Activated B cell treated with CpG ODN at 0.5 μM for 24 hours (primary cell): Measurements from ENCODE around the gene ARHGAP35. TPM values are rescaled to one million over a fixed set of nuclear protein-coding genes. Genes with fewer than 3 reads are reported as not detected.
A peak's percentile ranks its signal among the peaks of the same experiment; 100 is the strongest.

Source experiments
- ATAC-seq: fragments of 200-7000 bp; cut with Tn5 transposase; one replicate; pipeline ENCODE4 v1.10.0; 2021; ENCODE audit warnings: low read depth, mild to moderate bottlenecking, moderate library complexity
- CTCF ChIA-PET: fragments of 350-600 bp; sonication (Branson Sonifier 250); formaldehyde crosslinking; loops from one replicate; lab custom pipeline; 2021; ENCODE audit warnings: antibody characterized with exemption; lab: Charles Lee
- POLR2A ChIA-PET: fragments of 350-600 bp; sonication (Branson Sonifier 250); formaldehyde crosslinking; loops from one replicate; lab custom pipeline; 2021; ENCODE audit warnings: antibody characterized with exemption; lab: Charles Lee
- DNase-seq: peaks from one replicate; pipeline ENCODE4 v3.0.0; 2022
- H3K27ac Mint-ChIP-seq: one replicate; pipeline ENCODE4 v1.8.0; 2020; ENCODE audit warnings: mixed read lengths
- H3K27me3 Mint-ChIP-seq: one replicate; pipeline ENCODE4 v1.8.0; 2021; ENCODE audit warnings: mixed read lengths
- H3K36me3 Mint-ChIP-seq: one replicate; pipeline ENCODE4 v1.8.0; 2021; ENCODE audit warnings: low read depth, mixed read lengths
- H3K4me1 Mint-ChIP-seq: one replicate; pipeline ENCODE4 v1.8.0; 2021; ENCODE audit warnings: mixed read lengths
- H3K4me3 Mint-ChIP-seq: one replicate; pipeline ENCODE4 v1.8.0; 2020; ENCODE audit warnings: mild to moderate bottlenecking, mixed read lengths
- H3K9me3 Mint-ChIP-seq: one replicate; pipeline ENCODE4 v1.8.0; 2020; ENCODE audit warnings: mixed read lengths
- CTCF ChIP-seq: fragments of 200-600 bp; IDR thresholded peaks from one replicate; pipeline ENCODE4 v1.8.0; 2022; ENCODE audit warnings: antibody characterized with exemption, mild to moderate bottlenecking
- intact Hi-C: fragments of 100-400 bp; cut with micrococcal nuclease; formaldehyde crosslinking; loops from one replicate; pipeline ENCODE4 v1.15.1; 2024
- total RNA-seq: library from RNA; stranded (reverse); gene quantifications from 2 replicates; pipeline ENCODE4 v1.2.3, GENCODE V29; 2022

The ARHGAP35 gene
- total RNA-seq, 1 donor from 2014 or later: 25.6 TPM

DNA sequence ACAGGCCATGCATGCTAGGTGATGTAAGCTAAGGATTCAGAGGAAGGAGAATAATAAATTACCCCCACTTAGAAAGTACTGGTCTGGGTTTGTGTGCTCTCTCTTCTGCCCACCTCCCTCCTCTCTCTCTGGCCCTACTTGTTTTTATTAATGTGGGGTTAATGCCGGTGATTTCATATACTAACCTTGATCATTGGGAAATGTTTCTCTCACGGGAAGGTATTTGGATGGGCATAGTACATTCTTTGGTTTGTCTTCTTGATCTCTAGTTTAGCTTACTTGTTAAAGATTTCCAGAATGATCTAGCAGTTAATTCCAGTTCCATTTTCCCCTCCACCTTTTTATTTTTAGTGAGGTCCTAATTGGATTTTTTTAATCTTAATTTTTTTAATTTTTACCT lies 24.6 kb downstream of the ARHGAP35 start:
- Mint-ChIP-seq H3K27ac (no peak overlapping the region), H3K27me3 (no peaks in the 10 kb centered on the region), H3K4me3 (no peak overlapping the region), H3K9me3 (peaks cover 2% of the 10 kb centered on the region), H3K4me1 (peaks cover 13% of the 10 kb centered on the region), H3K36me3 (peaks cover 2% of the 10 kb centered on the region)
- ATAC-seq (no peak), DNase-seq (no peak)
- intact Hi-C loops: no loop called here
- CTCF ChIA-PET: no interaction called here
- POLR2A ChIA-PET: interaction anchor here (0.6 kb wide), 1 partner anchor 262 kb away, joined by 3 read pairs; no protein-coding TSS in a partner anchor
- no peak for TF ChIP-seq CTCF

- TF ChIP-seq CTCF: no peak
- peaks cover 2% of the 10 kb centered on the region for H3K9me3 Mint-ChIP-seq
- DNase-seq: no peak
- peaks cover 2% of the 10 kb centered on the region for H3K36me3 Mint-ChIP-seq
- peaks cover 26% of the 10 kb centered on the region for H3K4me1 Mint-ChIP-seq
- H3K27ac Mint-ChIP-seq: no peak overlapping the region
- H3K4me3 Mint-ChIP-seq: no peak overlapping the region
- no peak for ATAC-seq
- ChIA-PET POLR2A (no interaction called here), CTCF (no interaction called here)
- intact Hi-C loops: no loop called here
- no peaks in the 10 kb centered on the region for H3K27me3 Mint-ChIP-seq
Observed at GRCh38 chr19:46886546-46887239, 25.9 kb downstream of the ARHGAP35 start.

DNA sequence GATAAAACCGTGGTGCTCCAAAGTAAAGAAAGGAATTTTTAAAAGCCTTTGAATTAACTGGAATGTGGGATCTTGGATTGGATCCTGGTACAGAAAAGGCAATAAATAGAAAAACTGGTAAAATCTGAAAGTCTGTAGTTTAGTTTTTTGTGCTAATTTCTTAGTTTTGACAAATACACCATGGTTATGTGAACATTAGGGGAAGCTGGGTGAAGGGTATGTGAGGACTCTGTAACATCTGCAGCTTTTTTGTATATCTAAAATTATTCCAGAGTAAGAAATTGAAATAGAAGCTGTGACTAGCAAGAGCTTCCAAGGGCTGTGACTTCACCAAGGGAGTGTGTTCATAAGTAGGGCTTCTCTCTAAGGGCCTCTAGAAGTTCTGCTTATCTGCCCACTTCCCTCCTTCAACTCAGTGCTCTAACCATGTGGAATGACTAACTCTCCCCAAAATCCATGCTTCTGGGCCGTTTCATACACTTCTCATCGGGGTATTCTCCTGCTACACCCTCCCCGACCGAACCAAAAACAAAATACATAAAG lies 26.5 kb downstream of the ARHGAP35 start:
- no peak overlapping the region for H3K27ac Mint-ChIP-seq
- no peak for ATAC-seq
- H3K4me1 Mint-ChIP-seq: peaks cover 29% of the 10 kb centered on the region
- peaks cover 2% of the 10 kb centered on the region for H3K9me3 Mint-ChIP-seq
- ChIA-PET POLR2A (no interaction called here), CTCF (no interaction called here)
- DNase-seq: no peak
- TF ChIP-seq CTCF: no peak
- no peaks in the 10 kb centered on the region for H3K27me3 Mint-ChIP-seq
- intact Hi-C loops: no loop called here
- peaks cover 2% of the 10 kb centered on the region for H3K36me3 Mint-ChIP-seq
- no peak overlapping the region for H3K4me3 Mint-ChIP-seq

- Mint-ChIP-seq H3K4me1 (peaks cover 56% of the 10 kb centered on the region), H3K36me3 (peaks cover 2% of the 10 kb centered on the region), H3K4me3 (no peak overlapping the region), H3K27me3 (no peaks in the 10 kb centered on the region), H3K27ac (peak overlapping the region; percentile 8), H3K9me3 (peaks cover 2% of the 10 kb centered on the region)
- DNase-seq (no peak), ATAC-seq (no peak)
- CTCF ChIA-PET: no interaction called here
- no peak for TF ChIP-seq CTCF
- intact Hi-C loops: no loop called here
- POLR2A ChIA-PET: no interaction called here
Observed at GRCh38 chr19:46890423-46891170, 29.8 kb downstream of the ARHGAP35 start.
